ENCODE results near the gene PLCH2. TPM values are rescaled to one million over a fixed set of nuclear protein-coding genes. Genes with fewer than 3 reads are reported as not detected.

Gene PLCH2
- total RNA-seq, 5 donors from 2014 or later (not counting 1 experiment from before 2014, with no cell fraction given) = 20.2 to 59.1 (median 27.9) TPM

GRCh38 chr1:2519029-2519685, 43.1 kb downstream of the PLCH2 start:
- H3K4me1 Mint-ChIP-seq = peaks cover 18 to 23% (median 20%) of the 10 kb centered on the region in 3 donors
- no peak for DNase-seq
- peaks cover 24% of the 10 kb centered on the region for H3K36me3 Mint-ChIP-seq
- H3K9me3 Mint-ChIP-seq = no peaks in the 10 kb centered on the region
- no peaks in the 10 kb centered on the region for H3K27me3 Mint-ChIP-seq
- Histone ChIP-seq H3K4me3 (ENCODE audit: control insufficient read depth in 1 of 2, extremely low read depth in 1 of 2, low read length in 1 of 2) (no peak overlapping the region), H3K27ac (ENCODE audit: low read length) (no peak overlapping the region), H3K36me3 (ENCODE audit: control insufficient read depth in 2 of 2, extremely low read depth in 1 of 2, insufficient read depth in 1 of 2, low read length in 1 of 2) (peaks cover 33 to 70% of the 10 kb centered on the region in 2 donors), H3K4me1 (ENCODE audit: control insufficient read depth in 1 of 2, extremely low read depth in 1 of 2, insufficient read depth in 2 of 2, low read length in 2 of 2) (peaks cover 6 to 21% of the 10 kb centered on the region in 2 experiments), H3K27me3 (replicated peaks in 1 of 2; ENCODE audit: control insufficient read depth in 2 of 2, extremely low read depth in 1 of 2, insufficient read depth in 2 of 2, low read length in 1 of 2) (no peaks in the 10 kb centered on the region), H3K9me3 (no peaks in the 10 kb centered on the region)
- POLR2A ChIA-PET = no interaction called here
- H3K27ac Mint-ChIP-seq = no peak overlapping the region
- no peak for ATAC-seq (replicated peaks in 1 of 4)
- no peak overlapping the region for H3K4me3 Mint-ChIP-seq
- CTCF ChIA-PET = no interaction called here
- 96% methylated on average over 12 of the region's 25 CpGs for WGBS (ENCODE audit: insufficient coverage)

- Histone ChIP-seq H3K4me3 (ENCODE audit: control insufficient read depth in 1 of 2, extremely low read depth in 1 of 2, low read length in 1 of 2) (no peak overlapping the region), H3K36me3 (ENCODE audit: control insufficient read depth in 2 of 2, extremely low read depth in 1 of 2, insufficient read depth in 1 of 2, low read length in 1 of 2) (peaks cover 32 to 68% of the 10 kb centered on the region in 2 donors), H3K27ac (ENCODE audit: low read length) (no peak overlapping the region), H3K4me1 (ENCODE audit: control insufficient read depth in 1 of 2, extremely low read depth in 1 of 2, insufficient read depth in 2 of 2, low read length in 2 of 2) (peaks cover 10 to 27% of the 10 kb centered on the region in 2 experiments), H3K27me3 (replicated peaks in 1 of 2; ENCODE audit: control insufficient read depth in 2 of 2, extremely low read depth in 1 of 2, insufficient read depth in 2 of 2, low read length in 1 of 2) (no peaks in the 10 kb centered on the region), H3K9me3 (no peaks in the 10 kb centered on the region)
- no peak for ATAC-seq (replicated peaks in 1 of 4)
- H3K4me3 Mint-ChIP-seq = no peak overlapping the region
- CTCF ChIA-PET = no interaction called here
- no peak overlapping the region for H3K27ac Mint-ChIP-seq
- no peaks in the 10 kb centered on the region for H3K27me3 Mint-ChIP-seq
- 93% methylated on average over 30 of the region's 30 CpGs for WGBS (ENCODE audit: insufficient coverage)
- H3K4me1 Mint-ChIP-seq = peaks cover 24 to 29% (median 25%) of the 10 kb centered on the region in 3 donors
- DNase-seq = no peak
- peaks cover 24% of the 10 kb centered on the region for H3K36me3 Mint-ChIP-seq
- POLR2A ChIA-PET = interaction anchor here in 1 of 2 donors (0.5 kb wide), 1 partner anchor 401 kb away, joined by 5 read pairs; no protein-coding TSS in a partner anchor
- H3K9me3 Mint-ChIP-seq = no peaks in the 10 kb centered on the region
These were observed 43.6 kb downstream of the PLCH2 start for GRCh38 chr1:2519729-2520128.

- ATAC-seq (replicated peaks in 1 of 4) = no peak
- Mint-ChIP-seq H3K27me3 (no peaks in the 10 kb centered on the region), H3K4me3 (no peak overlapping the region), H3K9me3 (no peaks in the 10 kb centered on the region), H3K4me1 (peaks cover 29 to 33% (median 30%) of the 10 kb centered on the region in 3 donors), H3K36me3 (peaks cover 24% of the 10 kb centered on the region), H3K27ac (no peak overlapping the region)
- no peak for DNase-seq
- Histone ChIP-seq H3K9me3 (no peaks in the 10 kb centered on the region), H3K36me3 (ENCODE audit: control insufficient read depth in 2 of 2, extremely low read depth in 1 of 2, insufficient read depth in 1 of 2, low read length in 1 of 2) (peaks cover 32 to 63% of the 10 kb centered on the region in 2 donors), H3K27ac (ENCODE audit: low read length) (no peak overlapping the region), H3K4me3 (ENCODE audit: control insufficient read depth in 1 of 2, extremely low read depth in 1 of 2, low read length in 1 of 2) (no peak overlapping the region), H3K27me3 (replicated peaks in 1 of 2; ENCODE audit: control insufficient read depth in 2 of 2, extremely low read depth in 1 of 2, insufficient read depth in 2 of 2, low read length in 1 of 2) (no peaks in the 10 kb centered on the region), H3K4me1 (ENCODE audit: control insufficient read depth in 1 of 2, extremely low read depth in 1 of 2, insufficient read depth in 2 of 2, low read length in 2 of 2) (peaks cover 14 to 32% of the 10 kb centered on the region in 2 experiments)
- WGBS (ENCODE audit: insufficient coverage) = 89% methylated on average over 11 of the region's 20 CpGs
- CTCF ChIA-PET = no interaction called here
- POLR2A ChIA-PET = interaction anchor here in 1 of 2 donors (0.5 kb wide), 1 partner anchor 402 kb away, joined by 5 read pairs; no protein-coding TSS in a partner anchor
These were observed 44.1 kb downstream of the PLCH2 start for GRCh38 chr1:2520206-2520605.

- Histone ChIP-seq H3K4me3 (ENCODE audit: control insufficient read depth in 1 of 2, extremely low read depth in 1 of 2, low read length in 1 of 2) (no peak overlapping the region), H3K27ac (ENCODE audit: low read length) (no peak overlapping the region), H3K9me3 (no peaks in the 10 kb centered on the region), H3K4me1 (ENCODE audit: control insufficient read depth in 1 of 2, extremely low read depth in 1 of 2, insufficient read depth in 2 of 2, low read length in 2 of 2) (peaks cover 16 to 38% of the 10 kb centered on the region in 2 experiments), H3K27me3 (replicated peaks in 1 of 2; ENCODE audit: control insufficient read depth in 2 of 2, extremely low read depth in 1 of 2, insufficient read depth in 2 of 2, low read length in 1 of 2) (no peaks in the 10 kb centered on the region), H3K36me3 (ENCODE audit: control insufficient read depth in 2 of 2, extremely low read depth in 1 of 2, insufficient read depth in 1 of 2, low read length in 1 of 2) (peaks cover 28 to 57% of the 10 kb centered on the region in 2 donors)
- 96% methylated on average over 21 of the region's 21 CpGs for WGBS (ENCODE audit: insufficient coverage)
- peaks cover 31 to 35% (median 33%) of the 10 kb centered on the region in 3 donors for H3K4me1 Mint-ChIP-seq
- ATAC-seq (replicated peaks in 1 of 4) (no peak), DNase-seq (no peak)
- CTCF ChIA-PET = no interaction called here
- no peaks in the 10 kb centered on the region for H3K27me3 Mint-ChIP-seq
- H3K36me3 Mint-ChIP-seq = peaks cover 24% of the 10 kb centered on the region
- no peak overlapping the region for H3K27ac Mint-ChIP-seq
- no peaks in the 10 kb centered on the region for H3K9me3 Mint-ChIP-seq
- POLR2A ChIA-PET = no interaction called here
- no peak overlapping the region for H3K4me3 Mint-ChIP-seq
These were observed 44.7 kb downstream of the PLCH2 start for GRCh38 chr1:2520806-2521205.

GRCh38 chr1:2522230-2522629, 46.1 kb downstream of the PLCH2 start:
- peaks cover 0 to 2% of the 10 kb centered on the region in 2 donors for H3K27me3 Mint-ChIP-seq
- H3K9me3 Mint-ChIP-seq = no peaks in the 10 kb centered on the region
- peaks cover 37 to 41% (median 38%) of the 10 kb centered on the region in 3 donors for H3K4me1 Mint-ChIP-seq
- H3K27me3 ChIP-seq (replicated peaks in 1 of 2; ENCODE audit: control insufficient read depth in 2 of 2, extremely low read depth in 1 of 2, insufficient read depth in 2 of 2, low read length in 1 of 2) = peaks cover 0 to 6% of the 10 kb centered on the region in 2 experiments
- peaks cover 16 to 46% of the 10 kb centered on the region in 2 experiments for H3K4me1 ChIP-seq (ENCODE audit: control insufficient read depth in 1 of 2, extremely low read depth in 1 of 2, insufficient read depth in 2 of 2, low read length in 2 of 2)
- H3K36me3 ChIP-seq (ENCODE audit: control insufficient read depth in 2 of 2, extremely low read depth in 1 of 2, insufficient read depth in 1 of 2, low read length in 1 of 2) = peaks cover 23 to 44% of the 10 kb centered on the region in 2 donors
- H3K4me3 Mint-ChIP-seq = peak overlapping the region in 1 of 3 donors; percentile 93
- no peaks in the 10 kb centered on the region for H3K9me3 ChIP-seq
- ATAC-seq (replicated peaks in 1 of 4) (no peak), DNase-seq (no peak)
- no peak overlapping the region for H3K4me3 ChIP-seq (ENCODE audit: control insufficient read depth in 1 of 2, extremely low read depth in 1 of 2, low read length in 1 of 2)
- POLR2A ChIA-PET = no interaction called here
- CTCF ChIA-PET = no interaction called here
- H3K36me3 Mint-ChIP-seq = peaks cover 21% of the 10 kb centered on the region
- WGBS (ENCODE audit: insufficient coverage) = 92% methylated on average over 5 of the region's 7 CpGs
- peak overlapping the region; percentile 52 to 95 for H3K27ac Mint-ChIP-seq
- no peak overlapping the region for H3K27ac ChIP-seq (ENCODE audit: low read length)

GRCh38 chr1:2523191-2523890, 47.3 kb downstream of the PLCH2 start:
- Histone ChIP-seq H3K4me3 (ENCODE audit: control insufficient read depth in 1 of 2, extremely low read depth in 1 of 2, low read length in 1 of 2) (peak overlapping the region; percentile 75 to 92), H3K27ac (ENCODE audit: low read length) (peak overlapping the region; percentile 64), H3K9me3 (no peaks in the 10 kb centered on the region), H3K27me3 (replicated peaks in 1 of 2; ENCODE audit: control insufficient read depth in 2 of 2, extremely low read depth in 1 of 2, insufficient read depth in 2 of 2, low read length in 1 of 2) (peaks cover 0 to 17% of the 10 kb centered on the region in 2 experiments), H3K4me1 (ENCODE audit: control insufficient read depth in 1 of 2, extremely low read depth in 1 of 2, insufficient read depth in 2 of 2, low read length in 2 of 2) (peaks cover 16 to 53% of the 10 kb centered on the region in 2 experiments), H3K36me3 (ENCODE audit: control insufficient read depth in 2 of 2, extremely low read depth in 1 of 2, insufficient read depth in 1 of 2, low read length in 1 of 2) (peaks cover 16 to 33% of the 10 kb centered on the region in 2 donors)
- peaks cover 0 to 5% of the 10 kb centered on the region in 2 donors for H3K27me3 Mint-ChIP-seq
- CTCF ChIA-PET = interaction anchor here in 1 of 2 donors (1.1 to 1.7 kb wide), 3 partner anchors 33 to 107 kb away, joined by 3 to 4 read pairs (median 4); partner anchors contain the start of gene TNFRSF14
- peak in 4 of 35 experiments; percentile 13 to 29 (median 26) for DNase-seq
- H3K36me3 Mint-ChIP-seq = peaks cover 15% of the 10 kb centered on the region
- H3K9me3 Mint-ChIP-seq = no peaks in the 10 kb centered on the region
- peak; percentile 2 to 19 (median 11) for ATAC-seq (replicated peaks in 1 of 4)
- 24% methylated on average over 14 of the region's 32 CpGs for WGBS (ENCODE audit: insufficient coverage)
- POLR2A ChIA-PET = interaction anchor here in 1 of 2 donors (0.5 kb wide), 1 partner anchor 9 kb away, joined by 8 read pairs; no protein-coding TSS in a partner anchor
- peak overlapping the region; percentile 85 to 93 (median 85) for H3K4me3 Mint-ChIP-seq
- peak overlapping the region; percentile 95 to 97 for H3K27ac Mint-ChIP-seq
- peaks cover 39 to 43% (median 40%) of the 10 kb centered on the region in 3 donors for H3K4me1 Mint-ChIP-seq
